AG04450 (cell line): ENCODE data around the gene GNE. TPM values are rescaled to one million over a fixed set of nuclear protein-coding genes. Genes with fewer than 3 reads are reported as not detected.
"Not testable (repeated sequence)": the region's sequence is repeated elsewhere in the genome, so short reads cannot be mapped to it uniquely, and the experiment has no call there.

Experiments
- CTCF ChIA-PET: fragments of 300-600, 350-600 bp; formaldehyde crosslinking; extraction: SDS; loops from one replicate; lab custom pipeline; 2022; ENCODE audit warnings: antibody characterized with exemption, inconsistent platforms; lab: Charles Lee
- POLR2A ChIA-PET: fragments of 350-600 bp; formaldehyde crosslinking; extraction: SDS; loops from one replicate; lab custom pipeline; 2021; ENCODE audit warnings: antibody characterized with exemption, inconsistent platforms; lab: Yijun Ruan, JAX
- DNase-seq: peaks from one replicate; pipeline ENCODE4 v3.0.0-alpha.2; 2011; ENCODE audit warnings: low read depth, low spot score
- H3K27ac ChIP-seq: one replicate; pipeline ENCODE4 v1.5.1; 2012; ENCODE audit warnings: low read depth, low read length, control low read depth
- H3K27me3 ChIP-seq: one replicate; pipeline ENCODE4 v1.6.0; 2012; ENCODE audit warnings: low read length; ENCODE audit not compliant: control insufficient read depth, insufficient read depth
- H3K4me3 ChIP-seq: 2 replicates; pipeline ENCODE4 v1.5.1; 2011; ENCODE audit warnings: mild to moderate bottlenecking, low read depth, low read length, control low read depth
- H3K9me3 ChIP-seq: 2 replicates; pipeline ENCODE4 v1.5.1; 2012; ENCODE audit warnings: low read length; ENCODE audit not compliant: control insufficient read depth, insufficient read depth
- polyA plus RNA-seq: library from polyadenylated mRNA; depleted of rRNA; stranded (reverse); fragments of >200 nt; gene quantifications from 2 replicates; pipeline ENCODE4 v1.2.3, GENCODE V29; 2011
- TF ChIP-seq, protein P1 (sequence below): IDR thresholded peaks from 2 replicates; pipeline ENCODE4 v1.5.1; 2011; ENCODE audit warnings: low read depth, low read length, control low read depth, inconsistent platforms

GNE gene
- polyA plus RNA-seq, 1 experiment = 17.4 TPM

DNA sequence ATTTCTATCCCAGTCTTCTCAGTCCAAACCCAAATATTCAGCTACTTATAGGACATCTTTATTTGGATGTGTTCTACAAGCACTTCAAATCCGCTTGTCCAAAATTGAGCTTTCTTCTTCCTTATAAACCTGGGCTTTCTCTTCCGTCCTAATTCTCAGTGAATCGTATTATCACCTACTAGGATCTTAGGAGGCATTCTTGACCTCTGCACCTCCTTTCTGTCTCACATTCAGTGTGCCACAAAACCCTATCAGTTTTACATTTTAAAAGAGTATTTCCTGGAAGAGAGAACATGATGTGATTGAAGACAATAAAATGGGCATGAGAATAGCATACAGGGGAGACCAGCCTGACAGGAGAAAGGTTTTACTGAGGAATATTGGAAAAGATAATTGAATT lies 16.8 kb upstream of the GNE start:
- no peaks in the 10 kb centered on the region; the same call in 1 of the 2 replicates for H3K9me3 ChIP-seq
- ChIA-PET POLR2A (interaction anchor here (1.0 kb wide), 1 partner anchor 17 kb away, joined by 4 read pairs; the partner anchor contains the start of gene GNE), CTCF (interaction anchor here (1.3 kb wide), 1 partner anchor 54 kb away, joined by 4 read pairs; no protein-coding TSS in a partner anchor)
- H3K27me3 ChIP-seq = no peaks in the 10 kb centered on the region
- no peak overlapping the region for H3K27ac ChIP-seq
- no peak overlapping the region for H3K4me3 ChIP-seq
- no peak for DNase-seq
- TF ChIP-seq, protein P1, sequence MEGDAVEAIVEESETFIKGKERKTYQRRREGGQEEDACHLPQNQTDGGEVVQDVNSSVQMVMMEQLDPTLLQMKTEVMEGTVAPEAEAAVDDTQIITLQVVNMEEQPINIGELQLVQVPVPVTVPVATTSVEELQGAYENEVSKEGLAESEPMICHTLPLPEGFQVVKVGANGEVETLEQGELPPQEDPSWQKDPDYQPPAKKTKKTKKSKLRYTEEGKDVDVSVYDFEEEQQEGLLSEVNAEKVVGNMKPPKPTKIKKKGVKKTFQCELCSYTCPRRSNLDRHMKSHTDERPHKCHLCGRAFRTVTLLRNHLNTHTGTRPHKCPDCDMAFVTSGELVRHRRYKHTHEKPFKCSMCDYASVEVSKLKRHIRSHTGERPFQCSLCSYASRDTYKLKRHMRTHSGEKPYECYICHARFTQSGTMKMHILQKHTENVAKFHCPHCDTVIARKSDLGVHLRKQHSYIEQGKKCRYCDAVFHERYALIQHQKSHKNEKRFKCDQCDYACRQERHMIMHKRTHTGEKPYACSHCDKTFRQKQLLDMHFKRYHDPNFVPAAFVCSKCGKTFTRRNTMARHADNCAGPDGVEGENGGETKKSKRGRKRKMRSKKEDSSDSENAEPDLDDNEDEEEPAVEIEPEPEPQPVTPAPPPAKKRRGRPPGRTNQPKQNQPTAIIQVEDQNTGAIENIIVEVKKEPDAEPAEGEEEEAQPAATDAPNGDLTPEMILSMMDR = no peak

DNA sequence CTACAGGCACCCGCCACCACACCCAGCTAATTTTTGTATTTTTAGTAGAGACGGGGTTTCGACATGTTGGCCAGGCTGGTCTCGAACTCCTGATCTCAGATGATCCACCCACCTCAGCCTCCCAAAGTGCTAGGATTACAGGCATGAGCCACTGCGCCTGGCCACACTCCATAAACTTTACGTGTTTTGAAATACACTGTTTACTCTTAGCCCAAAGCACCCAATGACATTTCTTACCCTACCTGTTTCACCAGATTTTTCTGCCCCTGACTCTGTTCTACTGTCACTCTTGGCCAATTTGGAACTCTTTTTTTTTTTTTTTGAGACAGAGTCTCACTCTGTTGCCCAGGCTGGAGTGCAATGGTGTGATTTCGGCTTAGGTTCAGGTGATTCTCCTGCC lies 15.1 kb upstream of the GNE start:
- H3K27ac ChIP-seq, POLR2A ChIA-PET: not testable (repeated sequence)
- CTCF ChIA-PET = interaction anchor here (0.5 kb wide), 1 partner anchor 202 kb away, joined by 3 read pairs; no protein-coding TSS in a partner anchor

DNA sequence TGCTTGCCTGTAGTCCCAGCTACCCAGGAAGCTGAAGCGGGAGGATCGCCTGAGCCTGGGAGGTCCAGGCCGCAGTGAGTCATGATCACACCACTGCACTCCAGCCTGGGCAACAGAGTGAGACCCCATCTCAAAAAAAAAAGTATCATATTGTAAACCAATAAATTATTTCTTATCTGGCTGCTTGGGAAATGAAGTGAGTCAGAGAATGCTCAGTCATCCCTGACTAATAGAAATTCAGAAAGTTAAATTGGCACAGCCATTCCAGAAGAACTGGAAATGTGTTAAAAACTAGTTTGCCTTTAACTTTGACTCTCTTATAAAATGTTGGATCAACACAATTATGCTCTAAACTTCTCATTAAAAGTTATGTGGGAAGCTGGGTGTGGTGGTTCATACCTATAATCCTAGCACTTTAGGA lies 9.8 kb upstream of the GNE start:
- CTCF ChIA-PET = no interaction called here
- Histone ChIP-seq H3K27me3 (no peaks in the 10 kb centered on the region), H3K9me3 (no peaks in the 10 kb centered on the region), H3K4me3 (no peak overlapping the region), H3K27ac (no peak overlapping the region)
- POLR2A ChIA-PET = interaction anchor here (2.0 kb wide), 1 partner anchor 10 kb away, joined by 11 read pairs; the partner anchor contains the start of gene GNE
- TF ChIP-seq, protein P1 = no peak
- DNase-seq = no peak

More for the DNA sequence above, 15.1 kb upstream of the GNE start:
- not testable (repeated sequence) for H3K9me3 ChIP-seq, H3K27me3 ChIP-seq, DNase-seq, H3K4me3 ChIP-seq

DNA sequence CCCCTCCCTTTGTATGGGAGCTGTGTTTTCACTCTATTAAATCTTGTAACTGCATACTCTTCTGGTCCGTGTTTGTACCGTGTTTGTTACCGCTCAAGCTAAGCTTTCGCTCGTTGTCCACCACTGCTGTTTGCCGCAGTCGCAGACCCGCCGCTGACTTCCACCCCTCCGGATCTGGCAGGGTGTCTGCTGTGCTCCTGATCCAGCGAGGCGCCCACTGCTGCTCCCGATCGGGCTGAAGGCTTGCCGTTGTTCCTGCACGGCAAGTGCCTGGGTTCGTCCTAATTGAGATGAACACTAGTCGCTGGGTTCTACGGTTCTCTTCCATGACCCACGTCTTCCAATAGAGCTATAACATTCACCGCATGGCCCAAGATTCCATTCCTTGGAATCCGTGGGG lies 6.6 kb upstream of the GNE start:
- Histone ChIP-seq H3K27me3 (no peaks in the 10 kb centered on the region), H3K4me3 (no peak overlapping the region), H3K9me3 (no peaks in the 10 kb centered on the region), H3K27ac (no peak overlapping the region)
- TF ChIP-seq, protein P1 = no peak
- DNase-seq = no peak
- ChIA-PET CTCF (no interaction called here), POLR2A (no interaction called here)

DNA sequence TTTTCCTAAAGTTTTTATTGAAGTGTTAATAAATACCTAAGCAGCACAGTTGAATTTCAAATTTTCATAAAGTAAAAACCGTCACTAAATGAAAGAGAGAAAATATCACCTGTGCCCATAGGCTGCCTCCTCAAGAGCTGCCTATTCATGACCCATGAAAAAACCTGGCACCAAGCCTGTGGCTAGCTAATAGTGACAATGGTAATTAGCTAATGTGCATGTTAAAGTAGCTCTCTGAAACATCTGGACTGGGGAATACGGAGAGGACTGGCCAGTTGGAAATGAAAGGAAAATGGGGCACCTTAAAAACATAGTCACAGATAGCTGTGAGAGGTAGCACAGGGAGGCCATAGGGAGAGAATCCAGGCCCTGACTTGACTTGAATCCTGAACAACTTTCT lies 5.4 kb upstream of the GNE start:
- no peak for DNase-seq
- POLR2A ChIA-PET = interaction anchor here (1.2 kb wide), 1 partner anchor 115 kb away, joined by 6 read pairs; no protein-coding TSS in a partner anchor
- no peak overlapping the region for H3K4me3 ChIP-seq
- CTCF ChIA-PET = no interaction called here
- H3K9me3 ChIP-seq = no peaks in the 10 kb centered on the region
- no peak overlapping the region for H3K27ac ChIP-seq
- TF ChIP-seq, protein P1 = no peak
- H3K27me3 ChIP-seq = no peaks in the 10 kb centered on the region
